Measurements from ENCODE around the gene SPATS2. TPM values are rescaled to one million over a fixed set of nuclear protein-coding genes. Genes with fewer than 3 reads are reported as not detected.

The SPATS2 gene
- polyA plus RNA-seq, 1 experiment = 100 TPM

DNA sequence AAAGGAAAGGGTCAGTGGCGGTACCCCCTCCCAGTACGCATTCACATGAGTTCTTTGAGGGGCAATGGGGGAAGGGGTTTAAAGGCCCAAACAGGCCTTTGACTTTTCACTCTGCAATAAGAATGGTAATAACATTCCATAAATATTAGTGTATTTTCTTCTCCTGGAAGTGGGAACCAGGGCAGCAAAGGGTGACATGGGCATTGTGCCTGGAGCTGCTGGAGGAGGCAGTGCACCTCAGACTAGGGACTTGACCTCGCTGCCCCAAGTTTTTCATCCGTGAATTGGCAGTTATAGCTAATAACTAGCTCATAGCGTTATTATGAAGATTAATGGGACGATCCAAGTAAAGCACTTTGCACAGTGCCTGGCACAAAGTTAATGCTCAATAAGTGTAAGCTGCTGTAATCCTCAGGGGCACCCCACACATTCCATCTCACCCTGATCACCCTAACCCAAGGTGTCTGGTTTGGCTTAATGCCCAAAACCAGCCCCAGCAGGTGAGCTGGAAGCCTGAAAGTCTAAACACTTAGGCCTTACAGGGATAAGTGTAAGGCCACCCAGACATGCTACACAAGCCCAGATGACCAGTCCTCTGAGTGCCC, 168.8 kb downstream of the SPATS2 start:
- CTCF ChIA-PET = interaction anchor here (0.6 to 1.7 kb wide), 2 partner anchors 177 to 193 kb away, joined by 3 to 5 read pairs; no protein-coding TSS in a partner anchor
- POLR2A ChIA-PET = no interaction called here
- DNase-seq (ENCODE audit: low read depth, low spot score) = no peak
- Histone ChIP-seq H3K9me3 (ENCODE audit: control insufficient read depth, insufficient read depth, low read length) (no peaks in the 10 kb centered on the region; the same call in 1 of the 2 replicates), H3K4me3 (ENCODE audit: low read depth, low read length) (no peak overlapping the region), H3K27me3 (ENCODE audit: control insufficient read depth, insufficient read depth, low read length) (peaks cover 32% of the 10 kb centered on the region), H3K27ac (ENCODE audit: low read depth, low read length) (no peak overlapping the region)
- TF ChIP-seq, protein P1, sequence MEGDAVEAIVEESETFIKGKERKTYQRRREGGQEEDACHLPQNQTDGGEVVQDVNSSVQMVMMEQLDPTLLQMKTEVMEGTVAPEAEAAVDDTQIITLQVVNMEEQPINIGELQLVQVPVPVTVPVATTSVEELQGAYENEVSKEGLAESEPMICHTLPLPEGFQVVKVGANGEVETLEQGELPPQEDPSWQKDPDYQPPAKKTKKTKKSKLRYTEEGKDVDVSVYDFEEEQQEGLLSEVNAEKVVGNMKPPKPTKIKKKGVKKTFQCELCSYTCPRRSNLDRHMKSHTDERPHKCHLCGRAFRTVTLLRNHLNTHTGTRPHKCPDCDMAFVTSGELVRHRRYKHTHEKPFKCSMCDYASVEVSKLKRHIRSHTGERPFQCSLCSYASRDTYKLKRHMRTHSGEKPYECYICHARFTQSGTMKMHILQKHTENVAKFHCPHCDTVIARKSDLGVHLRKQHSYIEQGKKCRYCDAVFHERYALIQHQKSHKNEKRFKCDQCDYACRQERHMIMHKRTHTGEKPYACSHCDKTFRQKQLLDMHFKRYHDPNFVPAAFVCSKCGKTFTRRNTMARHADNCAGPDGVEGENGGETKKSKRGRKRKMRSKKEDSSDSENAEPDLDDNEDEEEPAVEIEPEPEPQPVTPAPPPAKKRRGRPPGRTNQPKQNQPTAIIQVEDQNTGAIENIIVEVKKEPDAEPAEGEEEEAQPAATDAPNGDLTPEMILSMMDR (IDR thresholded peaks at IDR 0.05; ENCODE audit: low read depth, low read length) = no peak

DNA sequence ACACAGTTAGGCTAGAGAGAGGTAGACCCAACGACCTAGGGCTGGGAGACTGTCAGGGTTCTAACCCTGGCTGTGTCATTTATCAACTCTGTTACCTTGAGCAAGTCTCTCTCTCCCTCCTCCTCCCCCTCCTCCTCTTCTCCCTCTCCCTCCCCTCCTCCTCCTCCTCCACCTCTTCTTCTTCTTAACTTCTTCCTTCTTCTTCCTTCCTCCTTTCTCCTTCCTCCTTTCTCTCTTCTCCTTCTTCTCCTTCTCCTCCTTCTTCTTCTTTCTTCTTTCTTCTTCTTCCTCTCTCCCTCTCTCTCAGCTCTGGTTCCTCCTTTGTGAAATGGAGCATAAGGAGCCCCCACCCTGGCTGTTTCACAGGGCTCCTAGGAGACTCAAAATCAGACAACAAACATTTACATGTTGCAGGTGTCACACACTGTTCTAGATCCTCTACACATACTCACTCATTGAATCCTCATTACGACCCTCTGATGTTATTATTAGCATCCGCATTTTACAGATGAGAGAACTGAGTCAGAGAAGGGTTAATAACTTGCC, 169.3 kb downstream of the SPATS2 start:
- ChIA-PET POLR2A (no interaction called here), CTCF (interaction anchor here (0.6 to 1.7 kb wide), 4 partner anchors 47 to 207 kb away, joined by 3 to 7 read pairs (median 4); no protein-coding TSS in a partner anchor)
- no peak overlapping the region for H3K27ac ChIP-seq (ENCODE audit: low read depth, low read length)
- H3K27me3 ChIP-seq (ENCODE audit: control insufficient read depth, insufficient read depth, low read length) = peaks cover 34% of the 10 kb centered on the region
- H3K9me3 ChIP-seq (ENCODE audit: control insufficient read depth, insufficient read depth, low read length) = no peaks in the 10 kb centered on the region; the same call in 1 of the 2 replicates
- H3K4me3 ChIP-seq (ENCODE audit: low read depth, low read length) = no peak overlapping the region
- DNase-seq (ENCODE audit: low read depth, low spot score) = no peak
- TF ChIP-seq, protein P1 (IDR thresholded peaks at IDR 0.05; ENCODE audit: low read depth, low read length) = no peak

- ChIA-PET CTCF (interaction anchor here (0.5 to 0.9 kb wide), 4 partner anchors 48 to 208 kb away, joined by 3 to 7 read pairs (median 3); no protein-coding TSS in a partner anchor), POLR2A (no interaction called here)
- no peak overlapping the region for H3K4me3 ChIP-seq (ENCODE audit: low read depth, low read length)
- H3K27me3 ChIP-seq (ENCODE audit: control insufficient read depth, insufficient read depth, low read length) = peaks cover 37% of the 10 kb centered on the region
- H3K27ac ChIP-seq (ENCODE audit: low read depth, low read length) = no peak overlapping the region
- no peaks in the 10 kb centered on the region; the same call in 1 of the 2 replicates for H3K9me3 ChIP-seq (ENCODE audit: control insufficient read depth, insufficient read depth, low read length)
- no peak for DNase-seq (ENCODE audit: low read depth, low spot score)
- TF ChIP-seq, protein P1 (IDR thresholded peaks at IDR 0.05; ENCODE audit: low read depth, low read length) = no peak
Measured at GRCh38 chr12:49537231-49537751, 170.0 kb downstream of the SPATS2 start.

- Histone ChIP-seq H3K27me3 (ENCODE audit: control insufficient read depth, insufficient read depth, low read length) (peaks cover 42% of the 10 kb centered on the region), H3K9me3 (ENCODE audit: control insufficient read depth, insufficient read depth, low read length) (no peaks in the 10 kb centered on the region; the same call in 1 of the 2 replicates), H3K4me3 (ENCODE audit: low read depth, low read length) (peak overlapping the region; percentile 42), H3K27ac (ENCODE audit: low read depth, low read length) (no peak overlapping the region)
- DNase-seq (ENCODE audit: low read depth, low spot score) = no peak
- ChIA-PET POLR2A (no interaction called here), CTCF (interaction anchor here (0.5 to 2.1 kb wide), 3 partner anchors 180 to 201 kb away, joined by 3 to 5 read pairs (median 3); no protein-coding TSS in a partner anchor)
- TF ChIP-seq, protein P1 (IDR thresholded peaks at IDR 0.05; ENCODE audit: low read depth, low read length) = no peak
Measured at GRCh38 chr12:49537752-49538509, 170.7 kb downstream of the SPATS2 start.
